ENCODE measurements around the gene GFRA3.
"Not testable (repeated sequence)": the region's sequence is repeated elsewhere in the genome, so short reads cannot be mapped to it uniquely, and the experiment has no call there.

GFRA3 gene

GRCh38 chr5:138275895-138276294, 1.5 kb upstream of the GFRA3 start:
- peaks cover 5% of the 10 kb centered on the region for H3K4me1 ChIP-seq (ENCODE audit: control insufficient read depth, insufficient read depth, low read length)
- H3K4me3 ChIP-seq (ENCODE audit: low read depth, low read length): no peak overlapping the region
- H3K27me3 ChIP-seq (ENCODE audit: control insufficient read depth, insufficient read depth, low read length): peaks cover 33% of the 10 kb centered on the region
- no peaks in the 10 kb centered on the region for H3K9me3 ChIP-seq (ENCODE audit: control insufficient read depth, insufficient read depth, low read length)
- H3K9ac ChIP-seq (ENCODE audit: low read depth, low read length): no peak overlapping the region
- no peaks in the 10 kb centered on the region for H3K36me3 ChIP-seq (ENCODE audit: control insufficient read depth, insufficient read depth, low read length)

GRCh38 chr5:138275379-138275782, 960 bp upstream of the GFRA3 start:
- H3K4me3 ChIP-seq (ENCODE audit: low read depth, low read length): no peak overlapping the region
- no peaks in the 10 kb centered on the region for H3K36me3 ChIP-seq (ENCODE audit: control insufficient read depth, insufficient read depth, low read length)
- peaks cover 33% of the 10 kb centered on the region for H3K27me3 ChIP-seq (ENCODE audit: control insufficient read depth, insufficient read depth, low read length)

DNA sequence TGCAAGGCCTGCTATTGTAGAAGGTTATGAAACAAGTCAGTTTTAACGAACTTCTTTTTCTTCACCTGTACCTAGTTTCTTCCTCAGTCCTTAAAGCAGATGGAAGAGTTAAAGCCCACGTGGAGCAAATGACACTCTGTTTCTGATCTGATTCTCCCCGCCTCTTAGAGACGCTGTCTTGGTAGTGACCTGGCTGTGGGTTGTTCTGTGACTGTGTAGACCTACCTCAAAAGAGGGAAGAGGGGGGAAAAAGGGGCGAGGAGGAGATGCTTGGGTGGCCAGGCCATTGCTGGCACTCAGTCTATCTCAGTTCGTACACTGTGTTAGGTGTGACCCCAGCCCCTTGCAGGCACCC, 610 bp downstream of the GFRA3 start:
- Histone ChIP-seq H3K36me3 (ENCODE audit: control insufficient read depth, insufficient read depth, low read length) (no peaks in the 10 kb centered on the region), H3K4me3 (ENCODE audit: low read depth, low read length) (peak overlapping the region; percentile 62), H3K9me3 (ENCODE audit: control insufficient read depth, insufficient read depth, low read length) (no peaks in the 10 kb centered on the region), H3K27me3 (ENCODE audit: control insufficient read depth, insufficient read depth, low read length) (peaks cover 33% of the 10 kb centered on the region), H3K4me1 (ENCODE audit: control insufficient read depth, insufficient read depth, low read length) (peaks cover 5% of the 10 kb centered on the region), H3K9ac (ENCODE audit: low read depth, low read length) (no peak overlapping the region)

More at GRCh38 chr5:138275379-138275782, 960 bp upstream of the GFRA3 start:
- H3K4me1 ChIP-seq (ENCODE audit: control insufficient read depth, insufficient read depth, low read length): peaks cover 5% of the 10 kb centered on the region
- no peak overlapping the region for H3K9ac ChIP-seq (ENCODE audit: low read depth, low read length)
- no peaks in the 10 kb centered on the region for H3K9me3 ChIP-seq (ENCODE audit: control insufficient read depth, insufficient read depth, low read length)

GRCh38 chr5:138272681-138273080, 1.7 kb downstream of the GFRA3 start:
- Histone ChIP-seq H3K36me3 (ENCODE audit: control insufficient read depth, insufficient read depth, low read length) (no peaks in the 10 kb centered on the region), H3K4me1 (ENCODE audit: control insufficient read depth, insufficient read depth, low read length) (peaks cover 5% of the 10 kb centered on the region), H3K27me3 (ENCODE audit: control insufficient read depth, insufficient read depth, low read length) (peaks cover 33% of the 10 kb centered on the region), H3K4me3 (ENCODE audit: low read depth, low read length) (no peak overlapping the region), H3K9me3 (ENCODE audit: control insufficient read depth, insufficient read depth, low read length) (no peaks in the 10 kb centered on the region), H3K9ac (ENCODE audit: low read depth, low read length) (no peak overlapping the region)

DNA sequence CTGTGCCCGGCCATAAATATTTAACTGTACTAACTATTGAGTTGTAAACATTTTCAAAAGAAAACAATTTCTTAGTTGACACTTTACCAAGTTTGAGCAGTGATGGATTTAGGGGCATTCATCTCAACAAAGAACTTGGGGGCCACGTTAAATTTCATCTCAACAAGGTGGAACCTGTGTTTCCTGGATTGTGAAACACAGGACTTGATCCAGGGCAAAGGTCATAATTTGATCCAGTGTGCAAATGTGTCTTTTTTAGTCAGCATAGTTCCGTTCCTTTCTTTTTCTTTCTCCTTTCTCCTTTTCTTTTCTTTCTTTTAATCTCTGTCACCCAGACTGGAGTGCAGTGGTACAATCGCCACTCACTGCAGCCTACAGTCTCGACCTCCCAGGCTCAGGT, 3.1 kb downstream of the GFRA3 start:
- no peaks in the 10 kb centered on the region for H3K36me3 ChIP-seq (ENCODE audit: control insufficient read depth, insufficient read depth, low read length)
- no peak overlapping the region for H3K9ac ChIP-seq (ENCODE audit: low read depth, low read length)
- H3K4me3 ChIP-seq (ENCODE audit: low read depth, low read length): no peak overlapping the region
- H3K27me3 ChIP-seq (ENCODE audit: control insufficient read depth, insufficient read depth, low read length): peaks cover 33% of the 10 kb centered on the region
- H3K9me3 ChIP-seq (ENCODE audit: control insufficient read depth, insufficient read depth, low read length): no peaks in the 10 kb centered on the region
- H3K4me1 ChIP-seq (ENCODE audit: control insufficient read depth, insufficient read depth, low read length): peaks cover 5% of the 10 kb centered on the region

GRCh38 chr5:138264183-138264582, 10.2 kb downstream of the GFRA3 start:
- H3K36me3 ChIP-seq (ENCODE audit: control insufficient read depth, insufficient read depth, low read length): no peaks in the 10 kb centered on the region
- no peak overlapping the region for H3K9ac ChIP-seq (ENCODE audit: low read depth, low read length)
- H3K4me3 ChIP-seq (ENCODE audit: low read depth, low read length): no peak overlapping the region
- H3K9me3 ChIP-seq (ENCODE audit: control insufficient read depth, insufficient read depth, low read length): no peaks in the 10 kb centered on the region
- no peaks in the 10 kb centered on the region for H3K27me3 ChIP-seq (ENCODE audit: control insufficient read depth, insufficient read depth, low read length)
- H3K4me1 ChIP-seq (ENCODE audit: control insufficient read depth, insufficient read depth, low read length): no peaks in the 10 kb centered on the region

- Histone ChIP-seq H3K9ac (ENCODE audit: low read depth, low read length) (no peak overlapping the region), H3K27me3 (ENCODE audit: control insufficient read depth, insufficient read depth, low read length) (no peaks in the 10 kb centered on the region), H3K4me1 (ENCODE audit: control insufficient read depth, insufficient read depth, low read length) (no peaks in the 10 kb centered on the region), H3K4me3 (ENCODE audit: low read depth, low read length) (no peak overlapping the region), H3K9me3 (ENCODE audit: control insufficient read depth, insufficient read depth, low read length) (no peaks in the 10 kb centered on the region), H3K36me3 (ENCODE audit: control insufficient read depth, insufficient read depth, low read length) (no peaks in the 10 kb centered on the region)
These were observed 10.8 kb downstream of the GFRA3 start for GRCh38 chr5:138263581-138263980.

- H3K4me3 ChIP-seq (ENCODE audit: low read depth, low read length): no peak overlapping the region
These were observed 15.6 kb downstream of the GFRA3 start for GRCh38 chr5:138258704-138259292.

GRCh38 chr5:138257583-138257982, 16.8 kb downstream of the GFRA3 start:
- Histone ChIP-seq H3K36me3 (ENCODE audit: control insufficient read depth, insufficient read depth, low read length) (no peaks in the 10 kb centered on the region), H3K9me3 (ENCODE audit: control insufficient read depth, insufficient read depth, low read length) (no peaks in the 10 kb centered on the region), H3K4me1 (ENCODE audit: control insufficient read depth, insufficient read depth, low read length) (no peaks in the 10 kb centered on the region), H3K9ac (ENCODE audit: low read depth, low read length) (no peak overlapping the region), H3K4me3 (ENCODE audit: low read depth, low read length) (no peak overlapping the region), H3K27me3 (ENCODE audit: control insufficient read depth, insufficient read depth, low read length) (peaks cover 2% of the 10 kb centered on the region)

More at GRCh38 chr5:138258704-138259292, 15.6 kb downstream of the GFRA3 start:
- no peaks in the 10 kb centered on the region for H3K9me3 ChIP-seq (ENCODE audit: control insufficient read depth, insufficient read depth, low read length)
- no peaks in the 10 kb centered on the region for H3K4me1 ChIP-seq (ENCODE audit: control insufficient read depth, insufficient read depth, low read length)
- H3K27me3 ChIP-seq (ENCODE audit: control insufficient read depth, insufficient read depth, low read length): no peaks in the 10 kb centered on the region
- H3K9ac ChIP-seq (ENCODE audit: low read depth, low read length): no peak overlapping the region
- no peaks in the 10 kb centered on the region for H3K36me3 ChIP-seq (ENCODE audit: control insufficient read depth, insufficient read depth, low read length)

DNA sequence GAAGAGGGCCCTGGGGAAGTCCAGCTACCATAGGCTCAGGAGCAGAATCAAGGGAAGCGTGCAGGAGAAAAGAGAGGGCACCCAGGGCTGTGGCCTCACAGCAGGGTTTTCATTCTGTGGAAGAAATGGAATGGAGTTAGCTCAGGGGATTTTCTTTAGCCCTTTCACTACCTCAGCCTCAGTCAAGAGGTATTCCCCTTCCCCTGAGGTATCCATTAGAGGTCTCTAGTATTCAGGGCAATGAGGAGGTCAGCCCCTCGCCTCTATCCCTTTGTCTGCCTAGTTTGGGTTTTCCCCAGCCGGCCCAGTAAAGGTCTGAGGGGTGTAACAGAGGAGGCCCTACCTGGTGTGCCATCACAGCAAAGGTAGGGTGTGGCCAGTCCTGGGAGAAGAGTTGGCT, 21.5 kb downstream of the GFRA3 start:
- Histone ChIP-seq H3K27me3 (ENCODE audit: control insufficient read depth, insufficient read depth, low read length) (peaks cover 2% of the 10 kb centered on the region), H3K9ac (ENCODE audit: low read depth, low read length) (no peak overlapping the region), H3K9me3 (ENCODE audit: control insufficient read depth, insufficient read depth, low read length) (no peaks in the 10 kb centered on the region), H3K4me3 (ENCODE audit: low read depth, low read length) (no peak overlapping the region), H3K4me1 (ENCODE audit: control insufficient read depth, insufficient read depth, low read length) (no peaks in the 10 kb centered on the region), H3K36me3 (ENCODE audit: control insufficient read depth, insufficient read depth, low read length) (no peaks in the 10 kb centered on the region)

GRCh38 chr5:138247800-138248199, 26.6 kb downstream of the GFRA3 start:
- H3K9ac ChIP-seq (ENCODE audit: low read depth, low read length); H3K9me3 ChIP-seq (ENCODE audit: control insufficient read depth, insufficient read depth, low read length): not testable (repeated sequence)

GRCh38 chr5:138246822-138247221, 27.6 kb downstream of the GFRA3 start:
- no peaks in the 10 kb centered on the region for H3K9me3 ChIP-seq (ENCODE audit: control insufficient read depth, insufficient read depth, low read length)
- H3K36me3 ChIP-seq (ENCODE audit: control insufficient read depth, insufficient read depth, low read length): no peaks in the 10 kb centered on the region
- peaks cover 24% of the 10 kb centered on the region for H3K27me3 ChIP-seq (ENCODE audit: control insufficient read depth, insufficient read depth, low read length)
- H3K4me3 ChIP-seq (ENCODE audit: low read depth, low read length): no peak overlapping the region
- H3K4me1 ChIP-seq (ENCODE audit: control insufficient read depth, insufficient read depth, low read length): no peaks in the 10 kb centered on the region
- no peak overlapping the region for H3K9ac ChIP-seq (ENCODE audit: low read depth, low read length)

More at GRCh38 chr5:138247800-138248199, 26.6 kb downstream of the GFRA3 start:
- H3K36me3 ChIP-seq (ENCODE audit: control insufficient read depth, insufficient read depth, low read length); H3K4me3 ChIP-seq (ENCODE audit: low read depth, low read length); H3K4me1 ChIP-seq (ENCODE audit: control insufficient read depth, insufficient read depth, low read length): not testable (repeated sequence)
- H3K27me3 ChIP-seq (ENCODE audit: control insufficient read depth, insufficient read depth, low read length): peaks cover 14% of the 10 kb centered on the region
